K562 (cell line): Measurements from ENCODE around the gene GPRIN3. TPM values are rescaled to one million over a fixed set of nuclear protein-coding genes. Genes with fewer than 3 reads are reported as not detected.

Source experiments
- ATAC-seq: fragments of 200-7000 bp; cut with Tn5 transposase; 3 replicates; pipeline ENCODE4 v1.9.1; 2020; ENCODE audit warnings: moderate library complexity
- BruUV-seq: library from RNA; stranded (reverse); fragments of 400-500 nt; replicated peaks from 2 replicates; lab custom pipeline; 2021; lab: Mats Ljungman, UMichigan
- CTCF ChIA-PET: fragments of 300-600 bp; formaldehyde crosslinking; extraction: SDS; loops from one replicate; lab custom pipeline; 2021; ENCODE audit warnings: low intra/inter-chr PET ratio; lab: Yijun Ruan, JAX
- POLR2A ChIA-PET: fragments of 300-600, 350-650 bp; sonication (Branson Sonifier 250); formaldehyde crosslinking; extraction: SDS; loops from one replicate; lab custom pipeline; 2021; ENCODE audit warnings: antibody characterized with exemption, inconsistent platforms; lab: Yijun Ruan, JAX
- DNase-seq, 4 experiments: peaks; one replicate each; pipeline versions ENCODE4 v3.0.0 to v3.0.0-alpha.2; 2011 to 2018; ENCODE audit warnings: low spot score in 3 of 4, mixed read lengths in 3 of 4; ENCODE audit errors: extremely low read depth in 1 of 4
- FAIRE-seq: peaks from 2 replicates; lab custom pipeline; 2011; peaks lifted over from hg19 to GRCh38; lab: Jason Lieb, UNC
- H2AFZ ChIP-seq: 2 replicates; pipeline ENCODE4 v1.6.0; 2011; ENCODE audit warnings: low read depth, low read length, control low read depth, inconsistent platforms
- H3K27ac ChIP-seq: fragments of 200-600 bp; 3 replicates; pipeline ENCODE4 v1.8.0; 2011; ENCODE audit warnings: low read depth, mild to moderate bottlenecking, control low read depth, inconsistent platforms, low read length, moderate library complexity, mixed read lengths; ENCODE audit errors: extremely low read depth
- H3K27me3 ChIP-seq, 2 experiments: fragments of 300-600 bp in 1 of 2; 2 replicates in 1 of 2; 3 replicates in 1 of 2; pipeline versions ENCODE4 v1.6.0 to v1.8.0; 2011; ENCODE audit warnings: inconsistent platforms in 2 of 2, low read length in 2 of 2, mild to moderate bottlenecking in 1 of 2, mixed read lengths in 1 of 2, moderate library complexity in 1 of 2; ENCODE audit not compliant: control insufficient read depth in 2 of 2, insufficient read depth in 2 of 2
- H3K36me3 ChIP-seq: fragments of 300-600 bp; 3 replicates; pipeline ENCODE4 v1.8.0; 2011; ENCODE audit warnings: mild to moderate bottlenecking, low read length, inconsistent platforms; ENCODE audit not compliant: control insufficient read depth, insufficient read depth
- H3K4me1 ChIP-seq, 2 experiments: fragments of 200-600 bp in 1 of 2; replicated peaks in 1 of 2; 2 replicates in 1 of 2; 3 replicates in 1 of 2; pipeline versions ENCODE4 v1.5.1 to v1.8.0; 2011; ENCODE audit warnings: inconsistent platforms in 2 of 2, low read length in 2 of 2, mild to moderate bottlenecking in 1 of 2, mixed read lengths in 1 of 2, moderate library complexity in 1 of 2; ENCODE audit not compliant: control insufficient read depth in 2 of 2, insufficient read depth in 2 of 2
- H3K4me2 ChIP-seq: 2 replicates; pipeline ENCODE4 v1.6.1; 2011; ENCODE audit warnings: low read length, control low read depth, inconsistent platforms, mixed read lengths; ENCODE audit not compliant: insufficient read depth
- H3K4me3 ChIP-seq: fragments of 200-600 bp; sonication (generic), shearing (Covaris generic); 2 replicates; pipeline ENCODE4 v1.5.1; 2016; ENCODE audit warnings: control low read depth, inconsistent platforms
- H3K79me2 ChIP-seq: fragments of 200-600 bp; 3 replicates; pipeline ENCODE4 v1.8.0; 2011; ENCODE audit warnings: low read length, inconsistent platforms; ENCODE audit not compliant: control insufficient read depth, insufficient read depth
- H3K9ac ChIP-seq, 2 experiments: 2 replicates each; pipeline versions ENCODE4 v1.6.0 to v1.6.1; 2011; ENCODE audit warnings: low read depth in 2 of 2, low read length in 2 of 2, control low read depth in 1 of 2, inconsistent platforms in 1 of 2, mild to moderate bottlenecking in 1 of 2, mixed read lengths in 1 of 2; ENCODE audit not compliant: insufficient read depth in 1 of 2
- H3K9me1 ChIP-seq: one replicate; pipeline ENCODE4 v1.6.0; 2011; ENCODE audit warnings: inconsistent platforms, mild to moderate bottlenecking, low read length, moderate library complexity; ENCODE audit not compliant: control insufficient read depth, insufficient read depth
- H3K9me3 ChIP-seq: replicated peaks from 2 replicates; pipeline ENCODE4 v1.5.1; 2011; ENCODE audit warnings: low read depth, low read length, inconsistent platforms; ENCODE audit not compliant: control insufficient read depth, insufficient read depth
- H4K20me1 ChIP-seq: replicated peaks from 2 replicates; pipeline ENCODE4 v1.6.1; 2011; ENCODE audit warnings: low read length, inconsistent platforms, mixed read lengths; ENCODE audit not compliant: control insufficient read depth, insufficient read depth
- EZH2 ChIP-seq: IDR thresholded peaks from 2 replicates; pipeline ENCODE4 v1.6.1; 2012; ENCODE audit warnings: low read depth, mild to moderate bottlenecking, inconsistent platforms, low read length, borderline replicate concordance
- GATAD2A ChIP-seq: fragments of 450-650 bp; IDR thresholded peaks from 2 replicates; pipeline ENCODE4 v1.6.1; 2017
- L3MBTL2 ChIP-seq: fragments of 450-650 bp; IDR thresholded peaks from 2 replicates; pipeline ENCODE4 v1.6.1; 2016; ENCODE audit warnings: mild to moderate bottlenecking, moderate library complexity
- MYC ChIP-seq, 2 experiments: fragments of 250-450 bp in 1 of 2; sonication (Bioruptor Pico) in 1 of 2; IDR thresholded peaks; 2 replicates each; pipeline versions ENCODE4 v1.5.1 to v1.6.1; 2012 to 2021; ENCODE audit warnings: low read depth in 2 of 2, borderline replicate concordance in 1 of 2, improper control_type of control experiment in 1 of 2, low read length in 1 of 2, mild to moderate bottlenecking in 1 of 2, moderate library complexity in 1 of 2
- POLR2AphosphoS5 ChIP-seq: IDR thresholded peaks from 2 replicates; pipeline ENCODE4 v1.6.1; 2011; ENCODE audit warnings: mild to moderate bottlenecking, low read depth, low read length, moderate library complexity; ENCODE audit not compliant: control insufficient read depth, insufficient read depth
- RBM15 ChIP-seq: fragments of 200-400 bp; formaldehyde crosslinking; IDR thresholded peaks from 2 replicates; pipeline ENCODE4 v1.6.1; 2018; ENCODE audit warnings: mild to moderate bottlenecking, low read length, moderate library complexity; ENCODE audit not compliant: insufficient read depth
- TRIM24 ChIP-seq, 2 experiments: fragments of 450-650 bp; IDR thresholded peaks; 2 replicates each; pipeline ENCODE4 v1.6.1; 2016
- ZNF175 ChIP-seq: fragments of 200-800 bp; sonication (Bioruptor generic); IDR thresholded peaks from 2 replicates; pipeline ENCODE4 v1.6.1; 2016; ENCODE audit warnings: low read depth, mild to moderate bottlenecking, missing genetic modification characterization, missing compliant biosample characterization
- ZNF766 ChIP-seq: fragments of 200-800 bp; sonication (Bioruptor generic); conservative IDR thresholded peaks from 2 replicates; pipeline ENCODE4 v1.6.1; 2016; ENCODE audit warnings: missing genetic modification characterization, missing compliant biosample characterization
- WGBS: fragments of 100-300 bp; shearing (Covaris generic); methylation state at CpG from one replicate; pipeline ENCODE4 v1.1.6; 2016; ENCODE audit warnings: low coverage, mixed read lengths; ENCODE audit not compliant: insufficient coverage; ENCODE audit errors: missing lambda C conversion rate; 5-methylcytosine and 5-hydroxymethylcytosine counted together
- in situ Hi-C: fragments of 300-500 bp; cut with MboI; formaldehyde crosslinking; loops from 4 replicates; pipeline ENCODE4 v1.15.0; 2018; ENCODE audit warnings: inconsistent platforms, mixed read lengths
- intact Hi-C: fragments of 100-400 bp; cut with micrococcal nuclease; formaldehyde crosslinking; loops from 2 replicates; pipeline ENCODE4 v1.14.2; 2022
- polyA plus RNA-seq, 8 experiments: library from polyadenylated mRNA; depleted of rRNA in 4 of 8; stranded (reverse) in 5 of 8; unstranded in 3 of 8; fragments of >200 nt; fragmentation: Nextera tagmentation in 2 of 8; fragmentation: Illumina TruSeq in 1 of 8; extraction: Ambion mirVana in 2 of 8; extraction: Trizol in 1 of 8; gene quantifications; 2 replicates each; pipeline versions ENCODE4 v1.2.1 to v1.2.3, GENCODE V29; 2011 to 2014; ENCODE audit warnings: inconsistent platforms in 1 of 8, missing spikeins in 1 of 8
- total RNA-seq, 7 experiments: library from RNA; depleted of rRNA in 6 of 7; stranded (reverse); fragments of >200 nt in 6 of 7; fragmentation: Illumina TruSeq in 2 of 7; extraction: Trizol in 2 of 7; gene quantifications; 2 replicates each; pipeline versions ENCODE4 v1.2.1 to v1.2.3, GENCODE V29; 2011 to 2021; ENCODE audit warnings: low replicate concordance in 1 of 7
- TF ChIP-seq, protein P1 (sequence below): fragments of 250-450 bp; sonication (Bioruptor Pico); IDR thresholded peaks from 2 replicates; pipeline ENCODE4 v1.5.0; 2022; ENCODE audit warnings: mild to moderate bottlenecking
- TF ChIP-seq, protein P2 (sequence below), 2 experiments: fragments of 450-650 bp in 1 of 2; sonication (generic) in 1 of 2; formaldehyde crosslinking in 1 of 2; IDR thresholded peaks in 1 of 2; conservative IDR thresholded peaks in 1 of 2; 2 replicates each; pipeline versions ENCODE4 v1.6.1 to v1.8.1; 2016 to 2023; ENCODE audit warnings: mild to moderate bottlenecking in 2 of 2, moderate library complexity in 2 of 2, inconsistent platforms in 1 of 2, missing genetic modification reagents in 1 of 2
- TF ChIP-seq, protein P3 (sequence below): fragments of 200-800 bp; sonication (Bioruptor generic); IDR thresholded peaks from 2 replicates; pipeline ENCODE4 v1.6.1; 2017; ENCODE audit warnings: missing genetic modification characterization, missing compliant biosample characterization
- TF ChIP-seq, protein P4 (sequence below): fragments of 450-650 bp; formaldehyde crosslinking; IDR thresholded peaks from 2 replicates; pipeline ENCODE4 v1.4.0; 2022; ENCODE audit warnings: mild to moderate bottlenecking, moderate library complexity

Gene GPRIN3
- total and polyA plus RNA-seq, 9 of the 15 experiments (the other 6 are each of a cell fraction or from before 2014, with no cell fraction given): 0.02 TPM; not detected in 8

DNA sequence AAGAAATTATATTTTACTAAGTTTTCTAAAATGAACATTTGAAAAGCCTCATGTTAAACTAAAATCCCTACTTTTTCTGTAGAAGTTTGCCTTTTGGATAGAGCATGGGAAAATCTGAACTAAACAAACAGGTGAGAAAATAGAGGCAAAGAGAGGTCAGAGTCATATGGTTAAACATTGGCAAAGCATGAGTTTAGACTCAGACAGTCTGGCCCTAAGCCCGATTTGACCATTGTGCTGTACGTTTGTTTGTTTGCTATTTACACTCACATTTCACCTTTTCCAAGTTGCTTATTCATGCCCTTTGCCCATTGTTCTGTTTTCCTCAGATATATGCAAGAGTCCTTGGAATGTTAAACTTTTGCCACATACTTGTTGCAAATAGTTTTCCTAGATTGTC is 110.9 kb downstream of the GPRIN3 start (continued):
- TF ChIP-seq GATAD2A: no peak
- TF ChIP-seq, protein P1, sequence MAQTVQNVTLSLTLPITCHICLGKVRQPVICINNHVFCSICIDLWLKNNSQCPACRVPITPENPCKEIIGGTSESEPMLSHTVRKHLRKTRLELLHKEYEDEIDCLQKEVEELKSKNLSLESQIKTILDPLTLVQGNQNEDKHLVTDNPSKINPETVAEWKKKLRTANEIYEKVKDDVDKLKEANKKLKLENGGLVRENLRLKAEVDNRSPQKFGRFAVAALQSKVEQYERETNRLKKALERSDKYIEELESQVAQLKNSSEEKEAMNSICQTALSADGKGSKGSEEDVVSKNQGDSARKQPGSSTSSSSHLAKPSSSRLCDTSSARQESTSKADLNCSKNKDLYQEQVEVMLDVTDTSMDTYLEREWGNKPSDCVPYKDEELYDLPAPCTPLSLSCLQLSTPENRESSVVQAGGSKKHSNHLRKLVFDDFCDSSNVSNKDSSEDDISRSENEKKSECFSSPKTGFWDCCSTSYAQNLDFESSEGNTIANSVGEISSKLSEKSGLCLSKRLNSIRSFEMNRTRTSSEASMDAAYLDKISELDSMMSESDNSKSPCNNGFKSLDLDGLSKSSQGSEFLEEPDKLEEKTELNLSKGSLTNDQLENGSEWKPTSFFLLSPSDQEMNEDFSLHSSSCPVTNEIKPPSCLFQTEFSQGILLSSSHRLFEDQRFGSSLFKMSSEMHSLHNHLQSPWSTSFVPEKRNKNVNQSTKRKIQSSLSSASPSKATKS (CRISPR knock-in tag): no peak
- no peak for TF ChIP-seq POLR2AphosphoS5

DNA sequence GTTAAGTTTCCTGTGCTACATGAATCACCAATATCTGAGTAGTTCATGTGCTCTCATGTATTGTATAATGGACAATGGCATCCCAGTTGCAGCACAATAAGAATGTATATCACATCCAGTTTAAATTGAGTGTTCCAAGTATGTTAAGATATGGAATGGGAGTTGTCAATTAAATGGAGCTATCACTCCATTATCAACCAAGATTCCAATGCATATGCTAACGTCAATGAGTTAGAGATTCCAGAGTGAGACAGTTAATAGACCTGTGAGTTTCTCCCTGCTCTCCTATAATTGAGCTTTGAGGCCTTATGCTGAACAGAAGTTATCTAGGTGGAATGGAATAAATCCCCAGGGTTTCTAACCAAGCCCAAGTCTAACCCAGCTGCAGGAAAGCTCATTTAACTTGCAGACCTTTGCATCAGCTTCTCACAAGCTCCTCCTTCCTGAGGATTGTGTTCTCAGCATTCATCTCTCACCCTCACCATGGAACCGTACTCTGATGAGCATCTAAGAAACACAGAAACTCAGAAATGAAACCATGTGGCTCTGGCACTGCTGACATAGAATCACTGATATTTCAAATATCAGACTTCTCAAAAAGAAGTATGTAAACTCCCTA is 111.4 kb downstream of the GPRIN3 start:
- Histone ChIP-seq H4K20me1 (no peaks in the 10 kb centered on the region), H3K9ac (no peak overlapping the region), H3K27ac (no peak overlapping the region), H3K4me1 (no peaks in the 10 kb centered on the region; a peak in 1 of 5 replicates), H2AFZ (no peak overlapping the region), H3K36me3 (no peaks in the 10 kb centered on the region), H3K79me2 (no peaks in the 10 kb centered on the region), H3K9me3 (no peaks in the 10 kb centered on the region), H3K9me1 (no peaks in the 10 kb centered on the region), H3K27me3 (no peaks in the 10 kb centered on the region), H3K4me2 (no peak overlapping the region), H3K4me3 (no peak overlapping the region)
- no TSS peak for BruUV-seq
- intact Hi-C loops: no loop called here
- FAIRE-seq (no peak), ATAC-seq (peak; percentile 85), DNase-seq (peak in 1 of 4 experiments; percentile 4)
- 0% methylated on average over 2 of the region's 2 CpGs for WGBS
- ChIA-PET POLR2A (interaction anchor here (0.5 to 1.0 kb wide), 3 partner anchors 22 to 913 kb away, joined by 3 read pairs; no protein-coding TSS in a partner anchor), CTCF (no interaction called here)
- in situ Hi-C loops: no loop called here
- TF ChIP-seq EZH2 (no peak), TRIM24 (IDR thresholded peaks at IDR 0.05) (peak in 1 of 2 experiments; percentile 37; a peak in 1 of 4 replicates), RBM15 (no peak), ZNF766 (0 out of 2 replicates have a peak, but pooled peaks have one; percentile 63), L3MBTL2 (0 out of 2 replicates have a peak, but pooled peaks have one; percentile 33), ZNF175 (CRISPR knock-in tag) (peak; percentile 79; the same call in 1 of the 2 replicates), MYC (IDR thresholded peaks at IDR 0.05; ENCODE audit: low read depth, low read length) (peak; percentile 58; the same call in 1 of the 2 replicates), MYC (CRISPR knock-in tag; IDR thresholded peaks at IDR 0.05; ENCODE audit: borderline replicate concordance, low read depth) (no peak)
- TF ChIP-seq, protein P2, sequence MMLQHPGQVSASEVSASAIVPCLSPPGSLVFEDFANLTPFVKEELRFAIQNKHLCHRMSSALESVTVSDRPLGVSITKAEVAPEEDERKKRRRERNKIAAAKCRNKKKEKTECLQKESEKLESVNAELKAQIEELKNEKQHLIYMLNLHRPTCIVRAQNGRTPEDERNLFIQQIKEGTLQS (IDR thresholded peaks at IDR 0.05): peak; percentile 42; the same call in 1 of the 2 replicates
- TF ChIP-seq, protein P2 (CRISPR knock-in tag; conservative IDR thresholded peaks at IDR 0.05): no peak
- TF ChIP-seq, protein P3, sequence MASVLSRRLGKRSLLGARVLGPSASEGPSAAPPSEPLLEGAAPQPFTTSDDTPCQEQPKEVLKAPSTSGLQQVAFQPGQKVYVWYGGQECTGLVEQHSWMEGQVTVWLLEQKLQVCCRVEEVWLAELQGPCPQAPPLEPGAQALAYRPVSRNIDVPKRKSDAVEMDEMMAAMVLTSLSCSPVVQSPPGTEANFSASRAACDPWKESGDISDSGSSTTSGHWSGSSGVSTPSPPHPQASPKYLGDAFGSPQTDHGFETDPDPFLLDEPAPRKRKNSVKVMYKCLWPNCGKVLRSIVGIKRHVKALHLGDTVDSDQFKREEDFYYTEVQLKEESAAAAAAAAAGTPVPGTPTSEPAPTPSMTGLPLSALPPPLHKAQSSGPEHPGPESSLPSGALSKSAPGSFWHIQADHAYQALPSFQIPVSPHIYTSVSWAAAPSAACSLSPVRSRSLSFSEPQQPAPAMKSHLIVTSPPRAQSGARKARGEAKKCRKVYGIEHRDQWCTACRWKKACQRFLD (CRISPR knock-in tag): peak; percentile 83; the same call in 1 of the 2 replicates
- TF ChIP-seq, protein P4, sequence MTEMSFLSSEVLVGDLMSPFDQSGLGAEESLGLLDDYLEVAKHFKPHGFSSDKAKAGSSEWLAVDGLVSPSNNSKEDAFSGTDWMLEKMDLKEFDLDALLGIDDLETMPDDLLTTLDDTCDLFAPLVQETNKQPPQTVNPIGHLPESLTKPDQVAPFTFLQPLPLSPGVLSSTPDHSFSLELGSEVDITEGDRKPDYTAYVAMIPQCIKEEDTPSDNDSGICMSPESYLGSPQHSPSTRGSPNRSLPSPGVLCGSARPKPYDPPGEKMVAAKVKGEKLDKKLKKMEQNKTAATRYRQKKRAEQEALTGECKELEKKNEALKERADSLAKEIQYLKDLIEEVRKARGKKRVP: peak; percentile 97
